ENCODE results near the gene SMR3A.

GRCh38 chr4:70337886-70338420, 22.6 kb upstream of the SMR3A start:
- no peak for TF ChIP-seq CTCF (IDR thresholded peaks at IDR 0.05)
- TF ChIP-seq TCF7L2 (IDR thresholded peaks at IDR 0.05; ENCODE audit: low read depth, low read length): no peak
- TF ChIP-seq SIN3A (IDR thresholded peaks at IDR 0.05; ENCODE audit: borderline replicate concordance, insufficient read depth, low read depth, low read length): no peak
- TF ChIP-seq REST (IDR thresholded peaks at IDR 0.05; ENCODE audit: insufficient read depth in 1 of 2, low read depth in 2 of 2, low read length in 1 of 2): no peak

Data from Panc1 (cell line).